Endothelial cell (in vitro differentiated cells): Measurements from ENCODE around the gene RNU6-8. TPM values are rescaled to one million over a fixed set of nuclear protein-coding genes. Genes with fewer than 3 reads are reported as not detected.

Experiments
- DNase-seq: peaks from one replicate; pipeline ENCODE4 v3.0.0; 2021; ENCODE audit warnings: low spot score
- H3K27ac Mint-ChIP-seq: one replicate; pipeline ENCODE4 v1.8.0; 2021; ENCODE audit warnings: mixed read lengths, inconsistent platforms; ENCODE audit not compliant: unreplicated experiment
- H3K27me3 Mint-ChIP-seq: one replicate; pipeline ENCODE4 v1.8.0; 2021; ENCODE audit warnings: mild to moderate bottlenecking, moderate library complexity, mixed read lengths, inconsistent platforms; ENCODE audit not compliant: unreplicated experiment
- H3K36me3 Mint-ChIP-seq: one replicate; pipeline ENCODE4 v1.8.0; 2021; ENCODE audit warnings: mild to moderate bottlenecking, low read depth, mixed read lengths, inconsistent platforms; ENCODE audit not compliant: unreplicated experiment
- H3K4me1 Mint-ChIP-seq: one replicate; pipeline ENCODE4 v1.8.0; 2021; ENCODE audit warnings: mild to moderate bottlenecking, mixed read lengths, inconsistent platforms; ENCODE audit not compliant: unreplicated experiment
- H3K4me3 Mint-ChIP-seq: one replicate; pipeline ENCODE4 v1.8.0; 2021; ENCODE audit warnings: mild to moderate bottlenecking, mixed read lengths, inconsistent platforms; ENCODE audit not compliant: unreplicated experiment
- H3K9me3 Mint-ChIP-seq: one replicate; pipeline ENCODE4 v1.8.0; 2021; ENCODE audit warnings: mixed read lengths, inconsistent platforms; ENCODE audit not compliant: unreplicated experiment
- CTCF ChIP-seq: fragments of 200-600 bp; sonication (generic); IDR thresholded peaks from one replicate; pipeline ENCODE4 v1.5.0; 2021; ENCODE audit warnings: antibody characterized with exemption; ENCODE audit not compliant: unreplicated experiment
- long read RNA-seq: library from polyadenylated mRNA; unstranded; transcript quantifications from one replicate; pipeline ENCODE4 v2.0.0, GENCODE V29; 2020; ENCODE audit not compliant: unreplicated experiment
- total RNA-seq: library from RNA; stranded (reverse); fragmentation: NEBNext Ultra II Directional; extraction: Animal tissue kit (Norgen Biotek cat#: 25700); gene quantifications from one replicate; pipeline ENCODE4 v1.2.1, GENCODE V29; 2021; ENCODE audit not compliant: unreplicated experiment

Gene RNU6-8
- total RNA-seq: not detected
- long read RNA-seq: 0 reads

- TF ChIP-seq CTCF: no peak
- Mint-ChIP-seq H3K27ac (peak within 1 kb of the TSS; percentile 98), H3K4me3 (peak within 1 kb of the TSS; percentile 92), H3K36me3 (no peaks in the 10 kb centered on the region), H3K4me1 (peaks cover 7% of the 10 kb centered on the region), H3K9me3 (no peaks in the 10 kb centered on the region), H3K27me3 (no peaks in the 10 kb centered on the region)
- DNase-seq: peak; percentile 87
Measured at GRCh38 chr14:32202998-32203882, at the start of gene RNU6-8. RNU6-8 (minus strand) TSS chr14:32203269.

GRCh38 chr14:32252030-32252670 lies 49.1 kb upstream of the RNU6-8 start:
- no peak overlapping the region for H3K27ac Mint-ChIP-seq
- H3K27me3 Mint-ChIP-seq: peaks cover 4% of the 10 kb centered on the region
- peak; percentile 56 for DNase-seq
- TF ChIP-seq CTCF: peak; percentile 72
- H3K36me3 Mint-ChIP-seq: no peaks in the 10 kb centered on the region
- H3K4me3 Mint-ChIP-seq: no peak overlapping the region
- H3K4me1 Mint-ChIP-seq: no peaks in the 10 kb centered on the region
- no peaks in the 10 kb centered on the region for H3K9me3 Mint-ChIP-seq

- TF ChIP-seq CTCF: no peak
- H3K36me3 Mint-ChIP-seq: no peaks in the 10 kb centered on the region
- peaks cover 4% of the 10 kb centered on the region for H3K27me3 Mint-ChIP-seq
- H3K4me3 Mint-ChIP-seq: no peak overlapping the region
- no peaks in the 10 kb centered on the region for H3K9me3 Mint-ChIP-seq
- no peak for DNase-seq
- H3K27ac Mint-ChIP-seq: no peak overlapping the region
- no peaks in the 10 kb centered on the region for H3K4me1 Mint-ChIP-seq
Measured at GRCh38 chr14:32251530-32251929, 48.5 kb upstream of the RNU6-8 start.

GRCh38 chr14:32250681-32251080 lies 47.6 kb upstream of the RNU6-8 start:
- Mint-ChIP-seq H3K4me1 (no peaks in the 10 kb centered on the region), H3K9me3 (no peaks in the 10 kb centered on the region), H3K4me3 (no peak overlapping the region), H3K36me3 (no peaks in the 10 kb centered on the region), H3K27ac (no peak overlapping the region), H3K27me3 (peaks cover 4% of the 10 kb centered on the region)
- no peak for DNase-seq
- TF ChIP-seq CTCF: no peak

- Mint-ChIP-seq H3K27ac (no peak overlapping the region), H3K9me3 (no peaks in the 10 kb centered on the region), H3K27me3 (peaks cover 4% of the 10 kb centered on the region), H3K4me3 (no peak overlapping the region), H3K4me1 (no peaks in the 10 kb centered on the region), H3K36me3 (no peaks in the 10 kb centered on the region)
- no peak for DNase-seq
- no peak for TF ChIP-seq CTCF
Measured at GRCh38 chr14:32249780-32250179, 46.7 kb upstream of the RNU6-8 start.
